Uterus (tissue), 4 donors: Measurements from ENCODE around the gene GABRA5. TPM values are rescaled to one million over a fixed set of nuclear protein-coding genes. Genes with fewer than 3 reads are reported as not detected.

Experiments
- DNase-seq, 2 donors: peaks; one replicate each; pipeline ENCODE4 v3.0.0-alpha.2; 2019 to 2020
- H3K27ac ChIP-seq, 2 donors: fragments of 200-600 bp; sonication (generic); 1 replicate in 1 of 2; 2 replicates in 1 of 2; pipeline ENCODE4 v1.5.1; 2016 to 2018
- H3K27me3 ChIP-seq, 2 donors: fragments of 200-600 bp; sonication (generic); one replicate each; pipeline ENCODE4 v1.5.1; 2018 to 2019; ENCODE audit warnings: control low read depth in 1 of 2
- H3K36me3 ChIP-seq, 2 donors: fragments of 200-600 bp; sonication (generic); one replicate each; pipeline ENCODE4 v1.5.1; 2019; ENCODE audit warnings: control low read depth in 1 of 2
- H3K4me1 ChIP-seq, 2 donors: fragments of 200-600 bp; sonication (generic); one replicate each; pipeline ENCODE4 v1.5.1; 2018 to 2019; ENCODE audit warnings: control low read depth in 1 of 2
- H3K4me3 ChIP-seq, 2 donors: fragments of 200-600 bp; sonication (generic); 1 replicate in 1 of 2; 2 replicates in 1 of 2; pipeline ENCODE4 v1.5.1; 2018 to 2019; ENCODE audit warnings: mild to moderate bottlenecking in 1 of 2
- H3K9me3 ChIP-seq, 2 donors: fragments of 200-600 bp; sonication (generic); one replicate each; pipeline ENCODE4 v1.5.1; 2019; ENCODE audit warnings: control low read depth in 1 of 2
- POLR2A ChIP-seq, 2 donors: fragments of 450-650 bp; IDR thresholded peaks; one replicate each; pipeline ENCODE4 v1.6.1; 2016; ENCODE audit warnings: antibody characterized with exemption in 2 of 2, mild to moderate bottlenecking in 1 of 2, moderate library complexity in 1 of 2
- intact Hi-C: fragments of 100-400 bp; cut with DNase I; formaldehyde crosslinking; loops from one replicate; pipeline ENCODE4 v1.15.1; 2023; ENCODE audit warnings: low total_unique reads
- total RNA-seq, 4 donors: library from RNA; depleted of rRNA in 3 of 4; stranded (reverse); fragments of >200 nt in 3 of 4; gene quantifications; one replicate each; pipeline versions ENCODE4 v1.1.0 to v1.2.4, GENCODE V29; 2014 to 2023
- TF ChIP-seq, protein P1 (sequence below), 4 experiments: fragments of 200-600 bp in 2 of 4; fragments of 450-650 bp in 2 of 4; sonication (generic) in 2 of 4; IDR thresholded peaks; one replicate each; pipeline ENCODE4 v1.5.1; 2016 to 2019; ENCODE audit warnings: antibody characterized with exemption in 4 of 4, mild to moderate bottlenecking in 2 of 4, moderate library complexity in 1 of 4
- donor health status: DM: yes; HTN: yes; CAD: no.

Gene GABRA5
- total RNA-seq, 4 donors from 2014 or later = not detected

DNA sequence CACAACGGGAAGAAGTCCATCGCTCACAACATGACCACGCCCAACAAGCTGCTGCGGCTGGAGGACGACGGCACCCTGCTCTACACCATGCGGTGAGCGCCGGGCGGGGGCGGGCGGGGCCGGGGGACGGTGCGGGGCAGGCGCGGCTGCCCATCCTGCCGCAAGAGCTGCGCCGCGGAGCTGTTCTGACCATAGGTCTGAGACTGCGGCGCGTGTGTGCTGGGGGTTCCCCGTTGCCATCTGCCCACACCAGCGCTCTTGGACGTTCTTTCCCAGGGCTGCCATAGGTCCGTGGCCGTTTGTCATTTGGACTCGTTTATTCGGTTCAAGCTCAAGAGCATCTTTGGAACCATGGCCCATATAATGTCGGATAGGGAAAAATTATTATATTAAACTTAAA lies 16.6 kb downstream of the GABRA5 start:
- Histone ChIP-seq H3K27me3 (no peaks in the 10 kb centered on the region), H3K4me3 (no peak overlapping the region), H3K4me1 (no peaks in the 10 kb centered on the region), H3K9me3 (no peaks in the 10 kb centered on the region), H3K36me3 (no peaks in the 10 kb centered on the region), H3K27ac (no peak overlapping the region)
- TF ChIP-seq, protein P1, sequence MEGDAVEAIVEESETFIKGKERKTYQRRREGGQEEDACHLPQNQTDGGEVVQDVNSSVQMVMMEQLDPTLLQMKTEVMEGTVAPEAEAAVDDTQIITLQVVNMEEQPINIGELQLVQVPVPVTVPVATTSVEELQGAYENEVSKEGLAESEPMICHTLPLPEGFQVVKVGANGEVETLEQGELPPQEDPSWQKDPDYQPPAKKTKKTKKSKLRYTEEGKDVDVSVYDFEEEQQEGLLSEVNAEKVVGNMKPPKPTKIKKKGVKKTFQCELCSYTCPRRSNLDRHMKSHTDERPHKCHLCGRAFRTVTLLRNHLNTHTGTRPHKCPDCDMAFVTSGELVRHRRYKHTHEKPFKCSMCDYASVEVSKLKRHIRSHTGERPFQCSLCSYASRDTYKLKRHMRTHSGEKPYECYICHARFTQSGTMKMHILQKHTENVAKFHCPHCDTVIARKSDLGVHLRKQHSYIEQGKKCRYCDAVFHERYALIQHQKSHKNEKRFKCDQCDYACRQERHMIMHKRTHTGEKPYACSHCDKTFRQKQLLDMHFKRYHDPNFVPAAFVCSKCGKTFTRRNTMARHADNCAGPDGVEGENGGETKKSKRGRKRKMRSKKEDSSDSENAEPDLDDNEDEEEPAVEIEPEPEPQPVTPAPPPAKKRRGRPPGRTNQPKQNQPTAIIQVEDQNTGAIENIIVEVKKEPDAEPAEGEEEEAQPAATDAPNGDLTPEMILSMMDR (IDR thresholded peaks at IDR 0.05) = no peak
- TF ChIP-seq POLR2A (IDR thresholded peaks at IDR 0.05) = no peak
- DNase-seq = no peak
- intact Hi-C loops = no loop called here

DNA sequence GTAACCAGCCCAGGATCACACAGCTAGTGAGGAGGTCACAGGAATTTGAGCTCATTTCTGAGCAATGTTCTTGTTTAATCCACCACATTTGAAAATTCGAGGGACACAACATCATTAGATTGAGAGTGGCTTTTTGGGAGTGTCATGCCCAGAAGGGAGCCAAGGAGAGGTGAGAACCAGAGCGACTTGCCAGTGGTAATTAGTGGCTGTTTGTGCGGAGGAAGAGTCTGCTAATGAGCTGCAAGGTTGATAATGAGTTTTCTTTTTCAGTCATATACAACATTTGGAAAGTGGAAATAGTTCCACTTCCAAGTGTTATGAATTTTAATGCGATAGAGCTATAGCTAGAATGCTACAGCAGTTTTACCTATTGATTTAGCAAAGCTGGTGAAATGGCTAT lies 19.7 kb downstream of the GABRA5 start:
- no peaks in the 10 kb centered on the region for H3K9me3 ChIP-seq
- DNase-seq = no peak
- H3K4me3 ChIP-seq = no peak overlapping the region
- intact Hi-C loops = no loop called here
- H3K27ac ChIP-seq = no peak overlapping the region
- no peaks in the 10 kb centered on the region for H3K36me3 ChIP-seq
- H3K27me3 ChIP-seq = no peaks in the 10 kb centered on the region
- H3K4me1 ChIP-seq = no peaks in the 10 kb centered on the region
- no peak for TF ChIP-seq POLR2A (IDR thresholded peaks at IDR 0.05)
- TF ChIP-seq, protein P1 (IDR thresholded peaks at IDR 0.05) = no peak

DNA sequence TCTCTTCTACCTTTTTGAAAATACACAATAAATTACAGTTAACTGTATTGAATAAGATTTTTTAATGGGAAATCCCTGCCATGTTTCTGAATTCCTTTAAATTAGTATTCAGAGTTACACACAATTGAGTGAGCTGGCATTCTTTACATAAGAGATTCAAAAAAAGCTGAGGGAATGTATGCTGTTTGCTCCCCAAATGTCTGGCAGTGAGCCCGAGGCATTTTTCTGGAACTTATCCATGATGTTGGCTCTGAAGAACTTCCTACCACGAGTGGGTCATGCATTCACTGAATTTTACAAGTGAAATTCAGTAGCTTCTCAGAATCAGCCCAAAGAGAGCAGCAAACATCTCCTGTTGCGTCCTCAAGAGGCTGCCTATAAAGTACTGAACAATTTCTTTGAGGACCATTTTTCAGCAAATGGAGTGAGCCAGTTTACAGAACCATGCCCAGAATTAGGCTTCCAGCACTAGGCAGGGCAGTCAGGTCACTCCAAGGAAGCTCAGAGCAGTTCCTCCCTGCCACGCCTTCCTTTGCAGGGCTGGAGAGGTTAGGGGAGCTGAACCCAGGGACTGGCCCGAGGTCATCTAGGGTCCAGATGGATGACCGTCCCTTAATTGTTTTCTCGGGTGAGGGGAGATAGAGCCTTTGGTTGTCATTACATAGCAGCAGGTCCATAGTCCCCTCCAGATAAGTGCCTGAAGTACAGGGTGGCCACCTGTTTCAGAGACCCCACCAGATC lies 21.2 kb downstream of the GABRA5 start:
- Histone ChIP-seq H3K27ac (no peak overlapping the region), H3K4me1 (no peaks in the 10 kb centered on the region), H3K27me3 (no peaks in the 10 kb centered on the region), H3K9me3 (no peaks in the 10 kb centered on the region), H3K36me3 (no peaks in the 10 kb centered on the region), H3K4me3 (no peak overlapping the region)
- TF ChIP-seq, protein P1 (IDR thresholded peaks at IDR 0.05) = no peak
- no peak for TF ChIP-seq POLR2A (IDR thresholded peaks at IDR 0.05)
- intact Hi-C loops = no loop called here
- no peak for DNase-seq

DNA sequence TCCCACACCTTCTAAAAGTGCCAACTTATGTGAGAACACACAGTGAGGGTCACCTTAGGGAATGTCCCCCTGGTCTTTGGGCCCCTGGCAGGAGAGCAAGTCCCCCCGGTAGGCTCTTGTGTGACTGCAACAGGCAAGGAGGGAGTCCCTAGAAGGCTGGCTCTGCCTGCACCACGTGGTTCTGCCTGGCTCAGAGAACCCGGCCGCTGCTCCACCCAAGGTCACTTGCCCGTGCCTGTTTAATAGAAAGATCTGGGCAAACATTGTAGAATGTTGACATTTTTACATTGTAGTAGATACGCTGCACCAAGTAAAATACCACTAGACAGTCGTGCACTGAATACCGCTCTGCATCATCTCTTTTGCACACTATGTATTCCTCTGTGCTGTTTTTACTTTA lies 21.9 kb downstream of the GABRA5 start:
- H3K27ac ChIP-seq = no peak overlapping the region
- no peaks in the 10 kb centered on the region for H3K36me3 ChIP-seq
- intact Hi-C loops = no loop called here
- no peaks in the 10 kb centered on the region for H3K27me3 ChIP-seq
- no peaks in the 10 kb centered on the region for H3K4me1 ChIP-seq
- no peak overlapping the region for H3K4me3 ChIP-seq
- no peaks in the 10 kb centered on the region for H3K9me3 ChIP-seq
- no peak for DNase-seq
- no peak for TF ChIP-seq POLR2A (IDR thresholded peaks at IDR 0.05)
- TF ChIP-seq, protein P1 (IDR thresholded peaks at IDR 0.05) = no peak

DNA sequence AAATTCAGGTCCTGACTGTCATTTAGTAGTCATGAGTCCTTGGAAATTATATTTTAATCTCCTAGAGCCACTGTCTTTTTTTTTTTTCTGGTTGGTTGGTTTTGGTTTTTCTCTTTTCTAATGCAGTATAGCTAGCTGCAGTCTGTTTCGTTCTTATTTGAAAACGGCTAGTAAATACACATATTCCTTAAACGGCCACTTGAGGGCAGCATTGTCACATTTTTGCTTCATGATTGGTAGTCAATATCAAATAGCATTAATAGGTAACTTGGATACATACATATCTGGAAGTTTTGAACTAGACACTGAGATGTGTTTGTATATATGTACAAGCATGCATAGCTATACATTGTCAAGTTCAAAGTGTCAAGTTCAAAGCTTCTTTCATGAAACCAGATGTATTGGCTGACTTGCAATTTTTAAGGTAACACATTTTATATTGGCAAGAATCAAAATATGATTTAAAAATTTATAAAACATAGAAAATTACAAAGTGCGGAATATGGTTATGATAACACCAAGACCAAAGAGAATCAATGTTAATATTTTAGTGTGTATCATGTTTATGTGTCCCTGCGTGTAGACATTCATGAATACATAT lies 22.5 kb downstream of the GABRA5 start:
- no peaks in the 10 kb centered on the region for H3K36me3 ChIP-seq
- no peak overlapping the region for H3K27ac ChIP-seq
- no peaks in the 10 kb centered on the region for H3K27me3 ChIP-seq
- H3K9me3 ChIP-seq = no peaks in the 10 kb centered on the region
- TF ChIP-seq, protein P1 (IDR thresholded peaks at IDR 0.05) = peak; percentile 36 to 69 (median 63)
- no peak for TF ChIP-seq POLR2A (IDR thresholded peaks at IDR 0.05)
- intact Hi-C loops = no loop called here
- DNase-seq = peak in 1 of 2 donors; percentile 21
- H3K4me1 ChIP-seq = no peaks in the 10 kb centered on the region
- H3K4me3 ChIP-seq = no peak overlapping the region
